Stimulated activated CD4-positive, alpha-beta T cell treated with anti-CD3 and anti-CD28 coated beads, Interleukin-12 subunit alpha, Interleukin-12 subunit beta, amount 100 ng/mL, for 4 hours (primary cell): Measurements from ENCODE around the gene KMT5B.

Source experiments
- DNase-seq: peaks from one replicate; pipeline ENCODE4 v3.0.0-alpha.2; 2020

Gene KMT5B

DNA sequence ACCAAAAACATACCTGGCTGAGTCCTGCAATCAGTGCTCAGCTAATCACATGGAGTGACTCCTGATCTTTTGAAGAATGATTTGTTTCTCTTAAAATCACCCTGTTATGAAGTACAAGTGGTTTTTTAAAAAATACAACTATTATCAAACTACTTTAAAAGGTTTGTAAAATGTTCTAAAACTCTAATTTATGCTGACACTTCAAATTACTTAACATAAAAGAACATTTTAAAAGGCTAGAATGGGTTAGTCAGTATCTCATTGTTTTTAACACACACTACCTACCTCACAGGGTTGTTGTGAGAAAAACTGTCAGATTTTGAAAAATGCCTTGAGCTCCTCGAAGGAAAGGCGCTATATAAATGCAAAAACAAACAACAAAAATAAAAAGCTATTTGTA lies 33.2 kb downstream of the KMT5B start:
- DNase-seq: no peak

DNA sequence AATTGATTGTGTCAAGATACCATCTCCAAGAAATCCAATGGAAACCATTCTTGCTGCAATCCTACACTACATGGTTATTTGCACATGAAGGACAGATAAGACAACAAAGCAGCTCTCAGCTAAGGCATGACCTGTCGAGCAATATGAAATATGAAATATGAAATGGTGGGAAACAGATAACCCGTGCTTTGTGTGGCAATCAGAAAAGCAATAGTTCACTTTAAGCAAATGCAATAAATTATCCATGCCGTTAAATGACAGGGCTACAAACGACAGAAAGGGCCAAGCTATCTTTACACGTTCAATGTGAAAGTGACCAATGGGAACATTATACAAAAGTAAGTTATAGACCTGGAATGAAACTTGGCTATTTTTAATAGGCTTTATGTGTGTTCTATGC lies 35.2 kb downstream of the KMT5B start:
- DNase-seq: no peak

DNA sequence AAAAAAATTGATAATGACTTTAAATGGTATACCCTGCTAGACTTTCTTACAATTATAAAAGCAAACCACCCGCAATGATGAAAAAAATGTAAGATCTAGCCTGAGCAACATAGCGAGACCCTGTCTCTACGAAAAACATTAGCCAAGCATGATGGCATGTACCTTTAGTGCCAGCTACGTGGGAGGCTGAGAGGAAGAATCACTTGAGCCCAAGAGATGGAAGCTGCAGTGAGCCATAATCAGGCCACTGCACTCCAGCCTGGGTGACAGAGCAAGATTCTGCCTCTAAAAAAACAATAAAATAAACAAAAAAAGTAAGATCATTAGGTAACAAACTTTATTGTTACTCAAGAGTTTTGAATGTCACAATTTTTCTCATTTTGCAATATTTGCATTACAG lies 39.2 kb downstream of the KMT5B start:
- DNase-seq: no peak

DNA sequence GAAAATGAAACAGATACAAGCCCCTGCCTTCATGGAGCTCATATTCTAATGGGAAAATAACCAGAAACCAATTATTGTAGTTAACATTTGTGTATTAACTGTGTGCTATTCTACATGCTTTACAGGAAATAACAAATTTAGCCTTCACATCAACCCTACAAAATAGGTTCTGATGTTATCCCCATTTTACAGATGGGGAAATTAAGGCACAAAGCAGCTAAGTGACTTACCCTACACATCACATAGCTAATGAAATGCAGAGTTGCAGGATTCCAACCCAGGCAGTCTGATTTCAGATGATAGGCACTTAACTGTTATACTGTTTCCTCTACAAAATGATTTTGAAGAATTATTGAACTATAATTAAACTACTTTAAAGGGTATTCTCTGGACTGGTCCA lies 43.7 kb downstream of the KMT5B start:
- no peak for DNase-seq

DNA sequence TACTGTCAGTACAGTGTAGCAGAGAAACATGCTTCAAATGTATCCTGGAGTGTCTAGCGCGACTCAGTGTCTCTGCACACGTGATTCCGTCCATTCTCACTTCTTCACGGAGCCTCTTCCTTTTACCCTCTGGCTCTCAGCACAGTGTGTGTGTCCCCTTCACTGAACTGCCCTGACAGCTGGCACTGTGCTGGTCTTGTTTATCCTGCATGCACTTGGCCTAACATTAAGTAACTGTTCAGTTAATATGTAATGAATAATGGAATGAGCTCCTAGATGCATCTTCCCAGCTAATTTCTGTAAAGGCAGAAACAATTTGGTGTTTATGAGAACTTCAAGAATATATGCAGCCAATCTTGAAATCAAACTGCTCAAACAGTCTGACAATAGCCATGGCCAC lies 44.4 kb downstream of the KMT5B start:
- DNase-seq: no peak

DNA sequence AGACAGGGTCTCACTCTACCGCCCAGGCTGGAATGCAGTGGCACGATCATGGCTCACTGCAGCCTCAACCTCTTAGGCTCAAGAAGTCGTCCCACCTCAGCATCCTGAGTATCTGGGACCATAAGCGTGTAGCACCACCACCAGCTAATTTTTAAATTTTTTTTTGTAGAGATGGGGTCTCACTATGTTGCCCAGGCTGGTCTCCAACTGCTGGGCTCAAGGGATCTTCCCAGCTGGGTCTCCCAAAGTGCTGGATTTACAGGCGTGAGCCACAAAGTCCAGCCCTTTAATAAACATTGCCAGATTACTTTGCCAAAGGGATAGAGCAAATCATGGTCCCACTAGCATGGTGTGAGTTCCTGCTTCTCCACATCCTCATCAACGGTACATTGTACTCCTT lies 45.6 kb downstream of the KMT5B start:
- no peak for DNase-seq

DNA sequence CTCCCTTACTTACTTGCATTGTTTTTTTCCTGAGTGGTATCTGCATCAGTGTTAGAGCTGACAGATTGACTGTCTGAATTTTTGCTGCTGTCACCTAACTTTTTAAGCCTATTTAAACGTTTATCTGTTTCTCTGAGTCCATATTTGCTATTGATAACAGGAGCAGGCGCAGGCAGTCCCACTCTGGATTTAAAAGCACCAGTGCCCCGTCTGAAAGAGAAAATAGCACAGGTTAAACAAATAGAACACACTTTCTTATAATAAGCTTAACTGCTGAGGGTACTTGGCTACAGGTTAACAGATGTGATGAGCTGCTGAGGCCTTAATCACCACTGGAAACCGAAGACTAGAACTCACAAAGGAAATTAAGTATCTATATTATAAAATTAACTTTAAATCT lies 46.1 kb downstream of the KMT5B start:
- no peak for DNase-seq

DNA sequence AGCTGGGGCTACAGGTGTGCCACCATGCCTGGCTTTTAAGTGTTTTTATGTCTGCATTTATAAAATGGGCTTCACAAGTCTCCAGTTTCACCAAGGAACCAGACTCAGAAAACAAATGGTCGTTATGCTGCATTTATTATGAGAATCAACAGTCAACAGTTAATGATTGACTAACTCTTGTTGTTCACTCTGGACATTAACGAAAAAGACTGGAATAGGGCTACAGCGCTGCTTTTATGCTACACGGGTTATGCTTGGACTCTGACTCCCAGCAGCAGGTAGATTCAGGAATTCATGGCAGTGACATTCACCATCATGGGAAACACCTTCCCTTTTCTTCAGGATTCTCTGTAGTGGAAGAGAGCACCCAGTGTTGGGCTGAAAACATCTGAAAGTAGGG lies 47.5 kb downstream of the KMT5B start:
- no peak for DNase-seq

DNA sequence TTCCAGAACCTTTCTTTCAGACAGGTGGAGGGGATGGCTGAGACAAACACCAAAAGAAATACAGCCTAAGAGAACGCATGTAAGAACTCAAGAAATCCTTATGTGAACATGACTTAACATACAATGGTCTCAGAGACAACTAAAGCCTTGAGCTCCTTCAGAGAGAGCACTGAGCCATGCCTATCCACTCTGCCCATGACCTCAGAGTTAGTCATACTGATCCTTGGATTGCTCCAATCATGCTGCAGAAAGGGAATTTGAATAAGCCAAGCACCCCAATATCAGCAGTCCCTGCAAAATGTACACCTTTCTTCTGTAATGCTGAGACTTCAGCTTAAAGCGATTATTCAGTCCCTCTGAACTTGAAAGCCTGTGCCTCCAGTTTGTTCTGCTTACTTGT lies 48.7 kb downstream of the KMT5B start:
- DNase-seq: no peak

DNA sequence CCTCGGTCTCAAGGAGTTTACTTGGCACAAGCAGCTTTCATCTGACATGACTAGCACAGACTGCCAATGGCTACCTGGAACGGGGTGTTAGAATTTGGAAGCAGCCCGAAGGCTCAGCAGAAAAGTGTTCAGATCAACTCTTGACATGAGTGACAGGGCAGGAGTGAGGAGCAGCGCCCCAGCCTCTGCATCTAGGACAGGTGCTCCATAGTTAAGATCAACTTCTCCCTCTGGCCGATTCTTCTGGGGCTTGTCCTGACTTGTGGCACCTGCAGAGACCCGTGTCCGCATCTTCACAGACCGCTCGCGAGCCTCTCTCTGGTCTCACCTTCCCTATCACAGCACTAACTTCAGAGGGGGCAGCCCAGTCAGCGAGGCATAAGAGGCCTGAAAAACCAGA lies 49.4 kb downstream of the KMT5B start:
- no peak for DNase-seq

DNA sequence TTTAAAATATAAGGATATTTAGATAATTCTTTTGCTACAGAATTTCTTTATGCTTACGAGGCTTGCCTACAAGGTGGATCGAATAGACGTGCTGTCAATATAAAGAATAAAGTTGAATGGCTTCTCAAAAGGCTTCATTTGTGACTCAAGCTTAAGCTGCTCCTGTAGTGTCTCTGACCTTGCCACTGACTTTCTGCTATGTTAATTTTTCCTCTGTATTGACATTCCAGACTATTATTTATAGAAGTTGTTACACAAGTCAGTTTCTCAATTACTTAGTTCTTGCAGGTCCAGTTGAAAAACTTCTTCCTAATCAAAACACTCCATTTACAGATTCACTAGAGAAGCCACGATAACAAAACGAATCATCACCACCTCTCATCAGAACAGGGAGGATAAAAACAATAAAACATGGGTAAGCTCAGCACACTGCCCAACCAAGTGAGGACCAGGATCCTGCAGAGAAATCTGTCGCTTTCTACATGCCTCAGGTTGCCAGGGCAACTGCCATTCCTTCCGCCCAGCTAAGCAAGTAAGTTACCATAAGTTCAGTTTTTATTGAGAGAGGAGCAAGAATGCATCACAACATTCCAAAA lies 52.9 kb downstream of the KMT5B start:
- DNase-seq: no peak

DNA sequence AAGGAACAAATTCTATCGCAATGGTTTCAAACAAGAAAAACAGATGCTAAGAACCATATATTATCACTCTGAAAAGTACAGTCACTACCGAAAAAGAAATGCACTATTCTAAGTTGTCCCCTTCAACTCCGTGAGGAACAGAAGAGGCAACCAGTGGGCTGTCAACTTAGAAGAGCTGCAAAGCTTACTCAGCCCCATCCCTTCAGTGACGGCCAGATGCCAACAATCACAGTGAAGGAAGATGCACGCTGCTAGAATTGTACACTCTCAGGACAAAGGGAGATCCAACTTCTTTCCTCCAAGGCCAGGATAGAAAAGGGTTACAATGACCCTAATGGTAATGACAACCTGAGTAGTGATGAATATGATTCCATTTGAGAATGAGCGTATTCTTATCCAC lies 53.4 kb downstream of the KMT5B start:
- DNase-seq: no peak

DNA sequence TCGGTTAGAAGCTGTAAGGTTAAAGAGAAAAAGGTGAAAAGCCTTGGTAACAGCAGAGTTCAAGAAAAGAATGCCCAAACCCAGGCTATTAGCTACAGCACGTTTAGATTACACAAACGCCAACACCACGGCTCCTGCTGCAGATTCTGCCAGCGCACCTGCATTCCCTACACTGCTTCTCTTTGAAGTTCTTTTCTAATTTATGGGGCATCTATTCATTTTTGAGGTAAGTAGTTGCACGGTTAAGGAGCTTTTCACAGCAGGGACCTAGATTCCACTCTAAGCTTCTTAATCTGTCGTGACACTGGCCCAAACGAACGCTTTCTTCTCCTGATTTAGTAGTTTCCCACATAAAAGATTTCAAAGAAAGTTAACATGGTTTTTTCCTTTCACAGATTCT lies 53.9 kb downstream of the KMT5B start:
- no peak for DNase-seq

DNA sequence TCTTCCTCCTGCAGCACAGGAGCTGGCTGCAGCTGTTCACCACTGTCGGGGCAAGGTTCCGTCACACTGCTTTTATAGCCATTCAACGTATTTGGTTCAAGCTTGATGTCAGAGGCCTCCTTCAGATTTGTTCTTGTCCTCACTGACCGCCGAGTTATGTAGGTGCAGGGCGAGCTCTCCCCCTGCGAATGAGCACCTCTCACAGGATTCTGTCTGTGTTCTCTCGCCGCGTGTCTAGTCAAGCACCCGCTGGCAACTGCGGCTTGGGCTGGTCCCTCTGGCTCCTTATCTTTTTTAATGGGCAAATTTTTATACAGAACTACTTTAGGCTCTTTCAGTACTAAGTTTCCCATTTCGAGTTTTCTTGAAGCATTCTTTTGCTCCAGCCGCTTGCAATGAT lies 54.5 kb downstream of the KMT5B start:
- no peak for DNase-seq

DNA sequence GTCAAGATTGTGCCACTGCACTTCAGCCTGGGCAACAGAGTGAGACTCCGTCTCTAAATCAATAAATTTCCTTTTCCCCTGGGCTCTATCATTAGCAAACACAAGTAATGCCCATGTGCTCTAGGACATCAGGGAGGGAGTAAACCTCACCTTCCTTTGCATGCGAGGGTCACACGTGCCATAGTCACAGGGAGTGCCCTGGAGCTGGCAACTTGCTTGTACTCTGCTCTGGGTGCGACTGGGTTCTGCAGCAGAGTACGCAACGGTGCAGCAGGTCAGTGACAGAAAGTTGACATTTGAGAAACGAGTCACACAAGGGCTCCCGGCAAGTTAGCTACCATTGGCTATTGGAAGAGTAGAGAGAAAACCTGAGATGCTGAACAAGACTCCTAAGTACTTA lies 59.4 kb downstream of the KMT5B start:
- no peak for DNase-seq

DNA sequence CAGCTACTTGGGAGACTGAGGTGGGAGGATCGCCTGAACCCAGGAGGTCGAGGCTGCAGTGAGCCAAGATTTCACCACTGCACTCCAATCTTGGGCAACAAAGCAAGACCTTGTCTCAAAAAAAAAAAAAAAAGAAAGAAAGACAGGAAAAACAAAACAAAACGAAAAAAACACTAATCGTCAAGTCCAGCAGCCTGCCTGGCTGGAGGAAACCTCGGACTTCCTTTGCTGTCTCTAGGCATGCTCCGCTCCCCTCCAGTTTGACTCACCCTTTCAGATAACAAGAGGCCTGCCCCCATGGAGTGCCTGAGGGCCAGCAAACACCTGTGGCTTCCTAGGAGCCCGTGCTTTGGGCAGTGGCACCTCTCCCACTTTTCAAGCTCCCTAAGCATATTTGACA lies 63.1 kb downstream of the KMT5B start:
- no peak for DNase-seq

DNA sequence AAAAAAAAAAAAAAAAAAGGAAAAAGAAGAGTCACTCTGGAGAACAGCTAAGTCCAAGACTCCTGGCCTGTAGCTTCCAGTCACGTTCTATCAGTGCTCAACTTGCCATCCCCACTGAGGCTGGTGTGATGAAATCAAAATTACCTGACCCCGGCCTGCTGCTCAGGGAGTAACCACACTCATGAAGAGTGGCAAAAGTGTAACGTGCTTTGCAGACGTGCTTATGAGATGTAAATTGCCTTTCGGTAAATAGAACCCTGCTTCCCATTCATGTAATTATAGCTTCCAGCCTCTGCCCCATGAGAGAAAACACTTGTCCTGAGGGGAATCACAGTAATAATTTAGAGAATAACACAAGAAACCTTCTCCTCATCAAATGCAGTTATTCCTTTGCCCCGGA lies 63.7 kb downstream of the KMT5B start:
- DNase-seq: no peak

DNA sequence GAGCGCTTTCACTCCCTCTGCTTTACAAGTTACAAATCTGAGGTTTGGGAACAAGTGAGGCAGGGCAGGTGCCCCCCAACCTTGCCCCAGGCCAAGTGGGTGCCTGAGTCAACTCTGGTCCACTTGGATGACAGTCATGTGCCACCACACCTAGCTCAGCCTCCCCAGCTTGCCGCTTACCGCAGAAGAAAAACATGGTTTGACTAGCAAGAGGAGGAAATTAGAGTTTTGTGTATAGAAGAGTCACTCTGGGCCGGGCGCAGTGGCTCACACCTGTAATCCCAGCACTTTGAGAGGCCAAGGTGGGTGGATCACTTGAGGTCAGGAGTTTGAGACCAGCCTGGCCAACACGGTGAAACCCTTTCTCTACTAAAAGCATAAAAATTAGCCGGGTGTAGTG lies 64.2 kb downstream of the KMT5B start:
- no peak for DNase-seq

DNA sequence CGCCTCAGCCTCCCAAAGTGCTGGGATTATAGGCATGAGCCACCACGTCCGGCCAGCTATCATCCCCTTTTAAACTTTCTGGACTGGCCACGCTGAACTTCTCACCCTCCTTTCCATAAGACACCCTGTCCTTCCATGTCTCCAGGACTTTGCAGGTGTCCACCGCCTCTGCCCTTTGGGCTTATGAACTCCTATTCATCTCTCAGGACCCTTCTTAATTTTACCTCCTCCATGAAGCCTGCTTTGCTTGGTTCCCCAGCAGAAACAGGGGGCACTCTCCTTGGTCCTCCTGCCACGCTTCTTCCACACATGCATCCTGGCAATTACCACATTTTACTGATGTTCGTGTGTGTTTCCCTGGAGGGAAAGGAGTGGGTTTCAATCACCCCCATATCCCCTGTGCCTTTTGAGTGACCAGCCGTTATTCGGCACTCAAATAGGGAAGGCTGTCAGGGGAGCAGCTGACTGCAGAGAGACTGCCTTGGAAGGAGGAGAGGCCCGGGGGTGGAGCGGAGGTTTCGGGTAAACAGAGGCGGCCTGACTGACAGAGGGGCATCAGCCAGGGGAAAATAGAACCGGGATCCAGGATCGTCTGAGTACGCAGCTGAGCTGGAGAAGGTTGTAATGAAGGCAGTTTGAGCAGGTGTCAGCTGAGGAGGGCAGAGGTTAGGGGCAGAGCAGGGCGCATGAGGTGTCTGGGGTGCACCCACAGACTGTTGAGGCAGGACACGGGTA lies 64.9 kb downstream of the KMT5B start:
- DNase-seq: no peak

DNA sequence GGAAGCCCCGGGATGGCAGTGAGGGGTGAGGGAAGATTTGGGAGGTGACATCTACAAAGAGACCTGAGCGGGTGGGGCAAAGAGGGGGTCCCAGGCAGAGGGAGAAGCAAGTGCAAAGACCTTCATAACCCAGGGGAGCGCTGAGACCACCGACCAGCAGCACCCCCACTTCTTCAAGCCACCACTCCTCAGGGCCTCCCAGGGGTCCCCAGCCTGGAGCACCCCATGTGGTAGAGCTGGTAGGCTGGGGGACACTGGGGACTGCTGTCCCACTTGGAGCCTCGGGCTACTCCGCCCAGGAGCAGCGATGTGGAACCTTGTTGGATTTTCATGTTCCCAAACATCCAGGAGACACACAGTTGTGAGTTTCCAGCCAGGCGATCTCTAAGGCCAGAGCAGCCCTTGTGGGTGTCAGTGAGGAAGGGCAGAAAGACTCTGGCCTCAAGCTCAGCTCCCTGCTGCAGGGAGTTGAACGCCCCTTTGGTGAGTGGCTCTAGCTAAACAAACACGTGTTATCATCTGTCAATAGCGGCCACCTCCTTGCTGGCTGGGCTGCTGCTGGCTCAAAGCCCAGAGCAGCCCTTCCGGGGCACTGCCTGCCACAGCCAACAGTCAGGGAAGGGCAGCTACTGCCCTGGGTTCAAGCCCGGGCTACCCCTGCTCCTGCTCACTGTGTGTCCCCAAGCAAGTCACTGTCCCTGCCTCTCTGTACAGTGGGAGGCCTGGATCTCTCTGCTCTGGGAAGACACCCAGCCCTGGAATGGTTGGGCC lies 66.2 kb downstream of the KMT5B start:
- DNase-seq: no peak

DNA sequence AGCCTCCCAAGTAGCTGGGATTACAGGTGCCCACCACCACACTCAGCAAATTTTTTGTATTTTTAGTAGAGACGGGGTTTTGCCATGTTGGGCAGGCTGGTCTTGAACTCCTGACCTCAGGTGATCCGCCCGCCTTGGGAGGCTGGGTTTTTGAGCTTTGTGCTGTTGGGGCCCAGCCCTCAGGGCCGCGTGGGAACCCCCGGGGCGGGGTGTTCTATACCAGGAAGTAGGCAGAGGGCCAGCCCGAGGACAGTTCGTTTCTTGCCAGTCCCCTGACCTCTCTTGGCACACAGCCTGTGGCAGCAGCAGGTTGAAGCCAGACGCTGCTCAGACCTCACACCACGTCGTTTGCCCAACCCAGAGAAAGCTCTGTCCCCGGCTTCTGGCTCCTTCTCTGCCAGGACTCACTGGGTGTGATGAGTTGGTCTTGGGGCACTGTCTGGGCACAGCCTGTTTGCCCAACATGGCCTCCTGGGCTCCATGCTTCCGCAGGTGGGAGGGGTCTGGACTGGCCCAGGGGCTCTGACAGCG lies 67.0 kb downstream of the KMT5B start:
- no peak for DNase-seq

DNA sequence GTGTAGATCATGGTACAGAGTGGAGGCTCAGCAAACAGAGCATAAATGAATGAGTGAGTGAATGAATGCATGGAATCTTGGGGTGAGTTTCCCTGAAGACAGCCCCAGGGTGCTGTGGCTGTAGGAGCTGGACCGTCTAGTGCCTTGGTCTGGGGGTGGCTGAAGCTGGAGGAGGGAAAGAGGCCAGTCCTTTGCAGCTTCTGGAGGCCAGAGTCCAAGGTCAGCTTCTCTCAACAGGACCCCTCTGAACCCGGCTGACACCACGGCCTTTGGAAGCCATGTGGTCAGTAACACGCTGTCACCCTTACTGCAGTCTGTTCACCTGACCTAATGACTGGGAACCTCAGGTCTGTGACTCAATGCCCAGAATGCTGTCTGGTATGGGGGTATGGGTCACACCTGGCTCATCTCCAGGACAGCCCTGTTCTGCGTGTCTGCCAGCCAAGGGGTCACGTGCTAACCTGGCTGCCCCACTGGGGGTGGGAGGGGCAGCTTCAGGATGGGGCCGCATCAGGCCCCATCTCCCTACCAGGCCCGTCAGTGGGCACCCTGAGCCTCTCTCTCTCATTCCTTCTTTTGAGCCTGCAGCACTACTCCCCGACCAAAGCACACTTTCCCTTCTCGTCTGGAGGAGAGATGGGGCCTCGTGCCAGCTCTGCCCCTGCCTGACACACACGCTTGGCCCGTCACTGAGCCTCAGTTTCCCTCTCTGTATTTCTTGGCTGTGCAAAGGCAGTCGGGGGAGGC lies 67.8 kb downstream of the KMT5B start:
- no peak for DNase-seq

DNA sequence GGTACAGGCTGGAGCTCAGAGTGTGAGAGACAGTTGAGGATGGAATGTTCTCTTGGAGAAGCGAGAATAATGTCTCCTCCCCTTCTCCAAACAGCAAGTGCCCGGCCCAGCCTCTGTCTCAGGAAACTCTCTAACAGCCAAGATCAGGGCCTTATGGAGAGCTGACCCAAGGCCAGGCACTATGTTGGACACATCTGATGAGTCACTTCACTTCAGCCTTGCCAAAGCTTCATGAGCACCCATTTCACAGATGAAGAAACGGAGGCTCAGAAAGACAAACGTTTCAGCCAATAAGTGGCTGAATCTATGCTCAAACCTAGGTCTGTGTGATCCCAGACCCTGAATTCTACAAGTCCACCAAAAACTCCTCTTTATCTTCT lies 69.8 kb downstream of the KMT5B start:
- DNase-seq: no peak
